ENCODE results near the gene RAI2. TPM values are rescaled to one million over a fixed set of nuclear protein-coding genes. Genes with fewer than 3 reads are reported as not detected.

The RAI2 gene
- total RNA-seq, 1 donor from 2014 or later, result 32.1 TPM

DNA sequence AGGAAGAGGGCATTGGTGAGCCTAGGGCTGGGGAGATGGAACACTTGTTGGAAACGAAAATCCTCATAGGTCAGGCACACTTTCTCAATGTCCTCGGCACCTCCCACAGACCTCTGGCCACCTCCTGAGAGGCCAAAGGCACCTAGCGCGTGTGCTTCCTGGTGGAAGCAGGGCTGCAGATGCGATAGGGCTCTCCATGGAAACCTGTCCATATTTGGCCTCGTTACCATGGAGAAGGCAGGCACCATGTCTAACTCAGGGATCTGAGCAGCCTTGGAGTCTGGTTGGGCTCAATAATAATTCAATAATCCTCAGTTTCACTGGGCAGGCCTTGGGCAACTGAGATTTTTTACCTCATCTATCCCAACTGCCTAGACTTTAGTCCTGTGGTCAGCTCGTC, 58.3 kb downstream of the RAI2 start:
- ATAC-seq (no peak), DNase-seq (no peak)
- Histone ChIP-seq H3K4me1 (no peaks in the 10 kb centered on the region), H3K27ac (no peak overlapping the region), H3K4me3 (no peak overlapping the region), H3K27me3 (no peaks in the 10 kb centered on the region), H3K36me3 (no peaks in the 10 kb centered on the region), H3K9me3 (no peaks in the 10 kb centered on the region)
- intact Hi-C loops (cut with DNase I), result no loop called here
- TF ChIP-seq, protein P1, sequence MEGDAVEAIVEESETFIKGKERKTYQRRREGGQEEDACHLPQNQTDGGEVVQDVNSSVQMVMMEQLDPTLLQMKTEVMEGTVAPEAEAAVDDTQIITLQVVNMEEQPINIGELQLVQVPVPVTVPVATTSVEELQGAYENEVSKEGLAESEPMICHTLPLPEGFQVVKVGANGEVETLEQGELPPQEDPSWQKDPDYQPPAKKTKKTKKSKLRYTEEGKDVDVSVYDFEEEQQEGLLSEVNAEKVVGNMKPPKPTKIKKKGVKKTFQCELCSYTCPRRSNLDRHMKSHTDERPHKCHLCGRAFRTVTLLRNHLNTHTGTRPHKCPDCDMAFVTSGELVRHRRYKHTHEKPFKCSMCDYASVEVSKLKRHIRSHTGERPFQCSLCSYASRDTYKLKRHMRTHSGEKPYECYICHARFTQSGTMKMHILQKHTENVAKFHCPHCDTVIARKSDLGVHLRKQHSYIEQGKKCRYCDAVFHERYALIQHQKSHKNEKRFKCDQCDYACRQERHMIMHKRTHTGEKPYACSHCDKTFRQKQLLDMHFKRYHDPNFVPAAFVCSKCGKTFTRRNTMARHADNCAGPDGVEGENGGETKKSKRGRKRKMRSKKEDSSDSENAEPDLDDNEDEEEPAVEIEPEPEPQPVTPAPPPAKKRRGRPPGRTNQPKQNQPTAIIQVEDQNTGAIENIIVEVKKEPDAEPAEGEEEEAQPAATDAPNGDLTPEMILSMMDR (IDR thresholded peaks at IDR 0.05), result no peak

DNA sequence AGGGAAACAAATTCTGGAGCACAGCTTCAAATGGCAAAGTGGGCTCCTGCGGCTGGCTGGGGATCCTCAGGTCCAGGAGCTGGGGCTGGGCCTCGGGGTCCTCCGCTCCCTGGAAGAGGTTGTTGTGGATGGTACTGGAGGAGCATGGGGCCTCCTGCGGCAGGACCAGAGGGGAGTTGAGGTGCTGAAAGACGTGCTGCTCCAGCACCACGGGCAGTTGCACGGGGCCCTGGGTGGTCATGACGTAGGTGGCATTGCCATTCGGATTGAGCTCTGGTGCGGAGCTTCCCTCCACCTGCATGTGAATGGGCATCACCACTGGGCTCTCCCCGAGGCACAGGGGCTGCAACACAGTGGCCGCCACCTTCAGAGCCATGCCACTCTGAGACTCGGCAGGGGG, 59.7 kb downstream of the RAI2 start:
- no peak for DNase-seq
- Histone ChIP-seq H3K27me3 (no peaks in the 10 kb centered on the region), H3K36me3 (no peaks in the 10 kb centered on the region), H3K4me1 (no peaks in the 10 kb centered on the region), H3K9me3 (no peaks in the 10 kb centered on the region), H3K27ac (no peak overlapping the region), H3K4me3 (no peak overlapping the region)
- intact Hi-C loops (cut with DNase I), result no loop called here
- no peak for ATAC-seq
- TF ChIP-seq, protein P1 (IDR thresholded peaks at IDR 0.05), result no peak

DNA sequence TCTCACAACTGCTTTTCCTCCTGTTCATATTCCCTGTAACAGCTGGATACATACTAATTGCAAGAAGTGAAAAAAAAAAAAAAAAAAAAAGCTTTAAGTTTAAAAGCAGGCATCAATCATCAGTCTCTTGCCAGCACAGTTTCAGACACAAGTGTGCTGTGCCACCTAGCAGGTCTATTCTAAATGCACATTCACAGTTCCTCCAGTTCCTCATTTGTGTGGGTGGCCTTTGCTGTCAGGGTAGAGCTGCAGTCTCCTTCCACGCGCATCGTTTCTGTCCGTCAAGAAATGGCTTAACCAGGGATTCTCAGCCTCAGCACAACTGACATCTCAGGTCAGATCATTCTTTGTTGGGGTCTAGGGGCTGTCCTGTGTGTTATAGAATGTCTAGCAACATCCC, 62.2 kb downstream of the RAI2 start:
- Histone ChIP-seq H3K4me3 (no peak overlapping the region), H3K27ac (no peak overlapping the region), H3K27me3 (no peaks in the 10 kb centered on the region), H3K36me3 (no peaks in the 10 kb centered on the region), H3K9me3 (no peaks in the 10 kb centered on the region), H3K4me1 (no peaks in the 10 kb centered on the region)
- no peak for DNase-seq
- ATAC-seq, result no peak
- TF ChIP-seq, protein P1 (IDR thresholded peaks at IDR 0.05), result no peak
- intact Hi-C loops (cut with DNase I), result no loop called here

DNA sequence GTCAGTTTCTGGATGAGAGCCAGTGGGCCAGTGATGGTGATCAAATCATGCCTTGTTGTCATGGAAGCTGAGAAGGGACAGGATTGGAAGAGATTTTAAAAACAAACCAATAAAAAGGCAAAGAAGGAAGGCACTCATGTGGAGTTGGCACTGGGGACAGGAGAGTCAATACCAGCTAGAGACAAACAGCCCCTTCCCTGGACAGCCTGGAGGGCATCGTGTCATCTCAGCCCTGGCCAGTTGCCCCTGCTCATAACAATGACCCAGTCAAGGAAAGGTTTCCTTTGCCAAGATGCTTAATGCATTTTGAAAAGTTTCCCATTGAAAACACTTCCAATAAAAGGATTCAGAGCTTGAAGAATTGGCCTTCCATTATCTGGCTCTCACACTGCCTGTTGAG, 68.3 kb downstream of the RAI2 start:
- TF ChIP-seq, protein P1 (IDR thresholded peaks at IDR 0.05), result no peak
- H3K36me3 ChIP-seq, result no peaks in the 10 kb centered on the region
- intact Hi-C loops (cut with DNase I), result no loop called here
- H3K9me3 ChIP-seq, result no peaks in the 10 kb centered on the region
- H3K27ac ChIP-seq, result no peak overlapping the region
- DNase-seq (no peak), ATAC-seq (no peak)
- no peak overlapping the region for H3K4me3 ChIP-seq
- H3K4me1 ChIP-seq, result no peaks in the 10 kb centered on the region
- H3K27me3 ChIP-seq, result no peaks in the 10 kb centered on the region

DNA sequence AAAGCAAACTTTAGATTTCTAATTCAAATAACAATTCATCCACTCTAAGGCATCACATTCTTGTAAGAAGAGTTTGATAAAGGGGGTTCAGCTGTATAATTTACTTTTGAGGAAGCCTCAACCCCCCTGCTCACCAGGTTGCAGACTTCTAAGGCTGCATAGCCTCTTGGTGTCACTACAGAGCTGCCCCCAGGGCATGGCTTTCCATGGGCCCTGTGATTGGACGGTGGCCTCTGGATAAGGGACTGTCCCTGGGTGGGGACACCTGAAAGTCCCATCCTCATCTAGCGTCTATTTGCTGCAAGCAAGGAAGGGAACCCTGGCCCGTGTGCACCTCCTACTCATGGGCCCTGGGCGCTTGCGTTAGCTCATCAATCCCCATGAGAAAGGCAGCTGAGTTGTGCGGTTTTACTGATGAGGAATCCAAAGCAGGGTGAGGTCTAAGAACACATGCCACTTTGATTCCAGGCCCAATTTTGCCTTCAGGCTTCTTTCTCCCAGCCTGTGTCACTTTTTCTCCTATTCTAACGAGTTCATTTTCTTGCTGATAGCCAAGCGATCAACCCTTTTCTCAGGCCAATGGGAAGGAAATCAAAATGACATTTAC, 72.0 kb downstream of the RAI2 start:
- intact Hi-C loops (cut with DNase I), result no loop called here

More for the DNA sequence above, 72.0 kb downstream of the RAI2 start:
- TF ChIP-seq, protein P1 (IDR thresholded peaks at IDR 0.05), result no peak
- Histone ChIP-seq H3K36me3 (no peaks in the 10 kb centered on the region), H3K9me3 (no peaks in the 10 kb centered on the region), H3K27ac (no peak overlapping the region), H3K4me3 (no peak overlapping the region), H3K4me1 (no peaks in the 10 kb centered on the region), H3K27me3 (no peaks in the 10 kb centered on the region)
- DNase-seq, result no peak
- ATAC-seq, result no peak

Data from upper lobe of right lung (tissue), 1 donor.